Urothelium cell line (cell line): ENCODE data around the gene C7orf57.
A peak's percentile ranks its signal among the peaks of the same experiment; 100 is the strongest.
"Not testable (repeated sequence)": the region's sequence is repeated elsewhere in the genome, so short reads cannot be mapped to it uniquely, and the experiment has no call there.

ENCODE experiments used
- DNase-seq: peaks from one replicate; pipeline ENCODE4 v3.0.0; 2011; ENCODE audit warnings: low spot score, mixed read lengths
- FAIRE-seq: peaks from 2 replicates; lab custom pipeline; 2011; peaks lifted over from hg19 to GRCh38; lab: Jason Lieb, UNC

C7orf57 gene

GRCh38 chr7:48035301-48035966, at the start of gene C7orf57:
TSS of gene C7orf57 (plus strand) at chr7:48035543. CDS start at chr7:48036309, 766 bp downstream.
- FAIRE-seq (peak; percentile 99), DNase-seq (peak; percentile 99)

- DNase-seq (no peak), FAIRE-seq (no peak)
Observed at GRCh38 chr7:47988496-47989386, 46.6 kb upstream of the C7orf57 start.

- not testable (repeated sequence) for FAIRE-seq, DNase-seq
Observed at GRCh38 chr7:47989607-47990400, 45.5 kb upstream of the C7orf57 start.

- DNase-seq = no peak
- no peak for FAIRE-seq
Observed at GRCh38 chr7:47990592-47990991, 44.8 kb upstream of the C7orf57 start.

- no peak for FAIRE-seq
- DNase-seq = no peak
Observed at GRCh38 chr7:47991270-47991669, 44.1 kb upstream of the C7orf57 start.

- FAIRE-seq (no peak), DNase-seq (no peak)
Observed at GRCh38 chr7:47991741-47992311, 43.5 kb upstream of the C7orf57 start.

- FAIRE-seq = no peak
- DNase-seq = no peak
Observed at GRCh38 chr7:47992446-47992845, 42.9 kb upstream of the C7orf57 start.

- DNase-seq (no peak), FAIRE-seq (peak; percentile 23)
Observed at GRCh38 chr7:47999413-47999812, 35.9 kb upstream of the C7orf57 start.

- peak; percentile 33 for DNase-seq
- FAIRE-seq = peak; percentile 79
Observed at GRCh38 chr7:48000164-48000563, 35.2 kb upstream of the C7orf57 start.

- DNase-seq = no peak
- FAIRE-seq = no peak
Observed at GRCh38 chr7:48004032-48004431, 31.3 kb upstream of the C7orf57 start.

GRCh38 chr7:48004638-48005037, 30.7 kb upstream of the C7orf57 start:
- DNase-seq = no peak
- no peak for FAIRE-seq

- FAIRE-seq = no peak
- no peak for DNase-seq
Observed at GRCh38 chr7:48006866-48007265, 28.5 kb upstream of the C7orf57 start.

GRCh38 chr7:48009257-48009656, 26.1 kb upstream of the C7orf57 start:
- FAIRE-seq = peak; percentile 79
- no peak for DNase-seq

GRCh38 chr7:48009954-48010353, 25.4 kb upstream of the C7orf57 start:
- FAIRE-seq (peak; percentile 81), DNase-seq (no peak)

- FAIRE-seq (peak; percentile 76), DNase-seq (no peak)
Observed at GRCh38 chr7:48011323-48011722, 24.0 kb upstream of the C7orf57 start.

GRCh38 chr7:48011951-48012350, 23.4 kb upstream of the C7orf57 start:
- no peak for FAIRE-seq
- DNase-seq = no peak

GRCh38 chr7:48016641-48017040, 18.7 kb upstream of the C7orf57 start:
- FAIRE-seq (no peak), DNase-seq (no peak)

GRCh38 chr7:48017674-48018073, 17.7 kb upstream of the C7orf57 start:
- FAIRE-seq (no peak), DNase-seq (no peak)

GRCh38 chr7:48025624-48026023, 9.7 kb upstream of the C7orf57 start:
- no peak for FAIRE-seq
- DNase-seq = no peak

GRCh38 chr7:48028938-48029337, 6.4 kb upstream of the C7orf57 start, which contains the start of gene SUN3:
TSS of gene SUN3 (minus strand) at chr7:48029107. CDS start at chr7:48028938, 169 bp downstream.
- DNase-seq (no peak), FAIRE-seq (no peak)

GRCh38 chr7:48031111-48031510, 4.2 kb upstream of the C7orf57 start:
- no peak for FAIRE-seq
- no peak for DNase-seq
